Endometrial microvascular endothelial cells (primary cell): Measurements from ENCODE around the gene MTG2. TPM values are rescaled to one million over a fixed set of nuclear protein-coding genes. Genes with fewer than 3 reads are reported as not detected.

Experiments
- in situ Hi-C: cut with HindIII; loops from 2 replicates; pipeline ENCODE4 v1.10.0; 2017; ENCODE audit warnings: low sequenced_read_pairs, low pct_unique_long_range_greater_than_20kb; ENCODE audit errors: inconsistent ontology term
- total RNA-seq: library from RNA; depleted of rRNA; stranded (reverse); fragments of >200 nt; gene quantifications from one replicate; pipeline ENCODE4 v1.2.3, GENCODE V29; 2015; ENCODE audit errors: inconsistent ontology term

The MTG2 gene
- total RNA-seq, 1 donor from 2014 or later = 8.4 TPM

GRCh38 chr20:62226707-62227590 is 44.1 kb downstream of the MTG2 start:
- in situ Hi-C loops = no loop called here

- in situ Hi-C loops = no loop called here
Measured at GRCh38 chr20:62227591-62227976, 44.8 kb downstream of the MTG2 start.

- in situ Hi-C loops = no loop called here
Measured at GRCh38 chr20:62227977-62228958, 45.4 kb downstream of the MTG2 start.

GRCh38 chr20:62228982-62229545 is 46.2 kb downstream of the MTG2 start:
- in situ Hi-C loops = no loop called here

GRCh38 chr20:62229667-62230066 is 46.8 kb downstream of the MTG2 start:
- in situ Hi-C loops = no loop called here

GRCh38 chr20:62230276-62230675 is 47.4 kb downstream of the MTG2 start:
- in situ Hi-C loops = no loop called here

GRCh38 chr20:62230696-62231095 is 47.9 kb downstream of the MTG2 start:
- in situ Hi-C loops = no loop called here

GRCh38 chr20:62231292-62231691 is 48.5 kb downstream of the MTG2 start:
- in situ Hi-C loops = no loop called here

- in situ Hi-C loops = no loop called here
Measured at GRCh38 chr20:62232194-62232593, 49.4 kb downstream of the MTG2 start.

GRCh38 chr20:62232770-62233645 is 50.2 kb downstream of the MTG2 start:
- in situ Hi-C loops = no loop called here

- in situ Hi-C loops = no loop called here
Measured at GRCh38 chr20:62233684-62234083, 50.9 kb downstream of the MTG2 start.

GRCh38 chr20:62234339-62234738 is 51.5 kb downstream of the MTG2 start:
- in situ Hi-C loops = no loop called here

- in situ Hi-C loops = no loop called here
Measured at GRCh38 chr20:62235001-62235776, 52.4 kb downstream of the MTG2 start.

GRCh38 chr20:62235777-62236157 is 52.9 kb downstream of the MTG2 start:
- in situ Hi-C loops = no loop called here

GRCh38 chr20:62236200-62236599 is 53.4 kb downstream of the MTG2 start:
- in situ Hi-C loops = no loop called here

GRCh38 chr20:62236766-62237513 is 54.1 kb downstream of the MTG2 start:
- in situ Hi-C loops = no loop called here

- in situ Hi-C loops = no loop called here
Measured at GRCh38 chr20:62237514-62237800, 54.6 kb downstream of the MTG2 start.
